Hematopoietic multipotent progenitor cell treated with erythropoietin and hydrocortisone succinate and interleukin-3 and kit ligand, for 4 days (in vitro differentiated cells): ENCODE results near the gene CACNA1G.

Experiments
- DNase-seq: peaks from one replicate; pipeline ENCODE4 v3.0.0-alpha.2; 2015

The CACNA1G gene

DNA sequence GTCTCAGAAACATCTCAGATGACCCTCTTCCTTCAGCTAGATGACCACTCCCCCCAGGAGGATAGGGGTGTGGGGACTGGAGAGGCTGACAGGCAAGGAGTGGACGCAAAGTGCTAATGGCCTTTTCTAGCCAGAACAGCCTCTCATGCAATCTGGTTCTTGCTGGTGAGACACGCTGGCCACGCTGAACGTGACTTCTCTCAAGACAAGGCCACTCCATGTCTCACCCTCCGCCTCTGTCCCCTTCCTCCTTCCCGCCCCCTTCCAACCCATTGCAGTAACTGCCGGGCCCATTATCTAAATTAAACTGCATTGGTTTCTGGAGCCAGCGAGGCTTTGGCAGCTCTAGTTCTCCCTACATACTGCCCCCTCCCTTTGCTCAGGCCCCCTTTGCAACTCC is 9.5 kb downstream of the CACNA1G start:
- no peak for DNase-seq

DNA sequence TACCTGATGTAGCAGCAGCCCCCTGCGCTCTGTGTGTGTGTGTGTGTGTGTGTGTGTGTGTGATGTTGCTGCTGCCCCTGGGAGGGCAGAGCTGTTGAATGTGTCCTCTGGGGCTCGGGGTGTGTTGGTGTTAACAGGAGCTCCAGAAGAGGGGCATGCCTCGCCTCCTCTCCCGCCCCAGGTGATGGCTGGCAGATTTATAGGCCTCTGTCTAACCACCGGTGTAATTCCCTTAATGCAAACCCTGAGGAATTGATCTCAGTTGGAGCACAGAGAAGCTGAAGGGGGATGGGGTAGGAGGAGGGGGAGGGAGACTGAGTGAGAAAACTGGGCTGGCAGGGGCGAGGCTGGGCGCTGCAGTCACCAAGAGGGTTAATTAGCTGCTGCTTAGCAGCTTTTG is 10.0 kb downstream of the CACNA1G start:
- no peak for DNase-seq

DNA sequence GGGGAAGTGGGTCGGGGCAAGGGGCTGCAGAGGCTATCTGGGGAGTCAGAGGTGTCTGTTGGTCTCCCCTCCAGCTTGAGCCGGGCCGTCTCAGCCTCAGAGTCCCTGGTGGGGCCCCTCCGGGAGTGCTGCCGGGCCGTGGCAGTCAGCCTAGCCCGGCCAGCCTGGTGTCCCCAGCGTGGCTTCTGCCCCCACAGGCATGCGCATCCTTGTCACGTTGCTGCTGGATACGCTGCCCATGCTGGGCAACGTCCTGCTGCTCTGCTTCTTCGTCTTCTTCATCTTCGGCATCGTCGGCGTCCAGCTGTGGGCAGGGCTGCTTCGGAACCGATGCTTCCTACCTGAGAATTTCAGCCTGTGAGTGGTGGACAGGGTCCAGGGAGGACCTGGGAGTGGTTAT is 11.2 kb downstream of the CACNA1G start:
- DNase-seq: no peak

DNA sequence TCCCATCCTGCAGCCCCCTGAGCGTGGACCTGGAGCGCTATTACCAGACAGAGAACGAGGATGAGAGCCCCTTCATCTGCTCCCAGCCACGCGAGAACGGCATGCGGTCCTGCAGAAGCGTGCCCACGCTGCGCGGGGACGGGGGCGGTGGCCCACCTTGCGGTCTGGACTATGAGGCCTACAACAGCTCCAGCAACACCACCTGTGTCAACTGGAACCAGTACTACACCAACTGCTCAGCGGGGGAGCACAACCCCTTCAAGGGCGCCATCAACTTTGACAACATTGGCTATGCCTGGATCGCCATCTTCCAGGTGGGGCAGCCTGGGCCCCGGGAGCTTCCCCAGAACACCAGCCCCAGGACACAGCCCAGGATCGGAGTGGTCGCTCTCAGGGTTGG is 12.0 kb downstream of the CACNA1G start:
- DNase-seq: no peak

DNA sequence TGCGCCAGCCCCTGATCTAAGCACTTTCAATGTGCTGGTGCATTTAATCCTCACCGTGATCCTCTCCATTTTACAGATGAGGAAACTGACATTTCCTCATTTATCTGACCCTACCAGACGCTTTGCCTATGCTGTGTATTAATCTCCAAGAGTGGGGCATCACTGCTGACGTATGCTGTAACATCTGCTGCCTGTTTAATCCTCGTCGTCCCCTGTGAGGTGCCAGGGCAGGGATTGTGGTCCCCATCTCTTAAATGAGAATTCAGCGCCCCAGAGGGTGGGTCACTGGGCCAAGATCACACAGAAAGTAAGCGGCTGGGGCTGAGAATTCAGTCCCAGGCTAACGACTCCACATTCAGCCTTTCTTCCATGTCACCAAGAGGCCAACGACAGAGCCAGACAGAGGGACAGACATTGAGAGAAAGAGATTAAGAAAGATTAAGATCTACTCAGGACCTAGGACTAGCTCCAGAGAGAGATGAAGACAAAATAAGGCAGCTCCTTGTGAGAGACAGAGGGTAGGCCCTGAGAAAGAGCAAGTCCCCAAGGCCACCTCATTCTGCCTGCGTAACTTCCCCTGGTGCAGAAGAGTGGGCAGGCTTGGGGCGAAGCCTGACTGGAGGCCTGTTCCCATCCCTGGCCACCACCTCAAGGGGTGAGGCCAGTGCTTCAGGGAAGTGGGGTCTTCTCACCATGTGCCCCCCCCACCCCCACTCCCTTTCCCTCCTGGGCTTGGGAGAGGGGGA is 13.5 kb downstream of the CACNA1G start:
- DNase-seq: no peak

DNA sequence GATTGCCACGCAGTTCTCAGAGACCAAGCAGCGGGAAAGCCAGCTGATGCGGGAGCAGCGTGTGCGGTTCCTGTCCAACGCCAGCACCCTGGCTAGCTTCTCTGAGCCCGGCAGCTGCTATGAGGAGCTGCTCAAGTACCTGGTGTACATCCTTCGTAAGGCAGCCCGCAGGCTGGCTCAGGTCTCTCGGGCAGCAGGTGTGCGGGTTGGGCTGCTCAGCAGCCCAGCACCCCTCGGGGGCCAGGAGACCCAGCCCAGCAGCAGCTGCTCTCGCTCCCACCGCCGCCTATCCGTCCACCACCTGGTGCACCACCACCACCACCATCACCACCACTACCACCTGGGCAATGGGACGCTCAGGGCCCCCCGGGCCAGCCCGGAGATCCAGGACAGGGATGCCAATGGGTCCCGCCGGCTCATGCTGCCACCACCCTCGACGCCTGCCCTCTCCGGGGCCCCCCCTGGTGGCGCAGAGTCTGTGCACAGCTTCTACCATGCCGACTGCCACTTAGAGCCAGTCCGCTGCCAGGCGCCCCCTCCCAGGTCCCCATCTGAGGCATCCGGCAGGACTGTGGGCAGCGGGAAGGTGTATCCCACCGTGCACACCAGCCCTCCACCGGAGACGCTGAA is 15.2 kb downstream of the CACNA1G start:
- peak; percentile 26 for DNase-seq

DNA sequence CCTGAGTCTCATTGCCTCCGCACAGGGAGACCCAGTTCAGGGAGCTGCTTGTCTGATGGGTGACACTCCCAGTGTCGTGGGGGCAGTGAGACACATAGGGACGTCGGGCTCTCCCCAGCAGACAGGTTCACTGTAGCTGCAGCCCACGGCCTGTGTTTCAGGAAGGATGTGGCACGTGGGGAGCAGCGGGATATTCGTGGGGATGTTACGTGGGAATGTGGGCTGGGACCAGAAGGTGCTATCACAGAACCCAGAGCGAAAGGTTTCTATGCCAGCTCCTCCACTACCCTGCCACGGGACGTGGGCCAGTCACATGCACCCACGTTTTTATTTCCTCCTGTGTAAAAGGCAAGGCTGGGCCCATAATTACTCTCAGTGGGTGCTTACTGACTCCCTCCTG is 16.3 kb downstream of the CACNA1G start:
- no peak for DNase-seq

DNA sequence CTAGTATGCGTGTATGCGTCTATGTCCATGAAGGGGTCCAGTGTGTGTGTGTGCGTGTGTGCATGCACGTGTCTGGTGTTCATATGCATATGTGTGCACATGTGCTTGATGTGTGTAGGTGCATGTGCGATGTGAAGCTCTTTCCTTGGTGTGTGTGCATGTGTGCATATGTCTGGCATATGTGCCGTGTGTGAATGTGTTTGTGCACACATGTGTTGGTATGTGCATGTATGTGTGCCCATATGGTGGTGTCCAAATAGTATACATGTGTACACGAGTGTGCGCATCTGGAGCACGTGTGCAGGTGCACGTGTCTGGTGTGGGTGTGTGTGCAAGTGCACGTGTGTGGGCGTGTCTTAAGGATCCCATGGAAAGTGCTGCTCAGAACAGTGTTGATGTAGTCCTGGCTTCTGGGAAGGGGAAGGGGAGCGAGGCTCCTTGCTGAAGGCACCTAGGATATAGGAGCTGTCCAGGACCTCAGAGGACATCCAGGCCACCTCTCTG is 17.0 kb downstream of the CACNA1G start:
- DNase-seq: no peak

DNA sequence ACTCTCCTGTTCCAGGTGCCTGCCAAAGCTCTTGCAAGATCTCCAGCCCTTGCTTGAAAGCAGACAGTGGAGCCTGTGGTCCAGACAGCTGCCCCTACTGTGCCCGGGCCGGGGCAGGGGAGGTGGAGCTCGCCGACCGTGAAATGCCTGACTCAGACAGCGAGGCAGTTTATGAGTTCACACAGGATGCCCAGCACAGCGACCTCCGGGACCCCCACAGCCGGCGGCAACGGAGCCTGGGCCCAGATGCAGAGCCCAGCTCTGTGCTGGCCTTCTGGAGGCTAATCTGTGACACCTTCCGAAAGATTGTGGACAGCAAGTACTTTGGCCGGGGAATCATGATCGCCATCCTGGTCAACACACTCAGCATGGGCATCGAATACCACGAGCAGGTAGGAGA is 17.7 kb downstream of the CACNA1G start:
- no peak for DNase-seq

DNA sequence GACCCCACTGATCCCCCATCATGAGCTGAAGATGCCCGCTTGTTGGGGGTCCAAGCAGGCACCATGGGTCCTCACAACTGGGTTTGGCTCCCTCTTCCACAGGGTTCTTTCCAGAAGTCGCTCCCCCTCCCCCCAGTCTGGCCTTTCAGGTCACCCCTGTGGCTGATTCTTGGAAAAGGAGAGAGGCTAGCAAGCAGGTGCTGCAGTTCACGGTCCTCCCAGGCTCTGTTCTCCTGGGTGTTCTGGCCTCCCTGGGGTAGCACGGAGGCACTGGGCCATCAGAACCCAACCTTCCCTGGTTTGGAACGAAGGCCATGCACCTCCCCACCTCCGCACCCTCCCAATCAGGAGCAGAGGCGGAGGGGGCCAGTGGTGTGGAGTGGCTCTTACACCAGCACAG is 18.9 kb downstream of the CACNA1G start:
- no peak for DNase-seq

DNA sequence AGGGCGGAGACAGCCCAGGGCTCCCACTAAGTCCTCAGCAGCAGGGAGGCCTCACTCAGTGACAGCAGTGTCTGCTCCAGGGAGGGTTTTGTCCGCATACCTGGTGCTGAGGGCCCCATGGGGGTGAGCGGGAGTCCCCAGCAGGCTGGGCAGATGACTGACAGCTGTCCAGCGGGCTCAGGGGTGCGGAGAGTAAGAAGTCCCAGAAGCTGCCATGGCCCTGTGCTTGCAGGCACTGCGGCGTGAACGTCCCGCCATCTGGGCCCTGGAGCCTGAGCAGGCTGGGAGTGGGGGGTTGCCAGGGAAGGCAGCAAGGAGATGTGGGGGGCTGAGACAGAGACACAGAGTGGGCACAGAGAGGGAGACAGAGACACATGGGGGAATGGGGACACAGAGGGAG is 20.1 kb downstream of the CACNA1G start:
- no peak for DNase-seq

DNA sequence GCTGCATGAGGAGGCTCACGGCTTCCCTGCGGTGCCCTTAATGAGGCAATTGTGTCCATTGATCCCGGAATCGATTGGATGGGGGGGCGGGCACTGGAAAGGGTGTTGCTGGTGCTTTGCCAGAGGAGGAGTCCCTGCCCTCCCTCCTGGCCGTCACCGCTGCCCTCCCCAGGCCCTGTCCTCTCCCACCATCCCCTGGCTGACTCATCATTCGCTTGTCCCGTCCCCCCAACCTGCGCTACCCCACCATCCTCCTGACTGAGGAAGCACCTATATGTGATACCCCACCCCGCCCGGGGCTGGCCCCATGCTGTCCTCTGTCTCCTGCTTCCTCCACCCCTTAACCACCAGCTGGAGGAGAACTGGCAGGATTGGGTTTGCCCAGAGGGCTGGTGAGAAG is 20.8 kb downstream of the CACNA1G start:
- no peak for DNase-seq

DNA sequence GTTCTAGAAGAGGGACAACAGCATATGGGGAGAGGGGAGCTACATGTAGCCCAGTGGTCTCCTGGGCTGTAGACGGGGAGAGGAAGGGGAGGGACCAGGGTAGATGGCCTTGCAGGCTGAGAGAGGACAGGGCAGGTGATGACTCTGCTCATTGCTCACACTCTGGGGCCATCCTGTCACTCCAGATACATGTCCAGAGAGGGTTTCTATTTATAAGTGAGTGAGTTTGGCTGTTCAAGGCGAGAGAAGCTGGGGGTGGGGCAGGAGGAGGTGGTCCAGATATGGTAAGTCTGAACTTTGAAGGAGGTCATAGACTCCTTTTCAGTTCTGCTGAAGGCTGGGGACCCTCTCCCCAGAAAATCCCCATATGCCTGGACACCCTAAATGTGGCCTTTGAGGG is 22.2 kb downstream of the CACNA1G start:
- no peak for DNase-seq

DNA sequence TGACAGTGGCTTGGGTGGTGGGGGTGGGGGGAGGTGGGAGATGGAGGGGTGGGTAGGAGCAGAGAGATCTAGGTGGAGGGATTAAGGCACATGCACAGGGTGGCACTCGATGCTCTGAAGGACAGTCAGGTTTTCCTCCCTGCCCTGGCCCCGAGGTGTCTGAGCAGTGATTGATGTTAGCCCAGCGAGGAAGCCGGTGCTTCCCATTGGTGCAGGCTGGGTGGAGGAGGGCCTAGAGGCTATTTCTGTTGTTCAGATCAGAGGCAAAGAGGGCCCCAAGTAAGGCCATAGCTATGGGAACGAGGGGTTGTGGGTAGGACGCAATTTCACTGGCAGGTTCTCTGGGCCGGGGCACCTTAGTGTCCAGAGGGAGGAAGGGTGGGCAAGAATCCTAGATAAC is 23.1 kb downstream of the CACNA1G start:
- no peak for DNase-seq

DNA sequence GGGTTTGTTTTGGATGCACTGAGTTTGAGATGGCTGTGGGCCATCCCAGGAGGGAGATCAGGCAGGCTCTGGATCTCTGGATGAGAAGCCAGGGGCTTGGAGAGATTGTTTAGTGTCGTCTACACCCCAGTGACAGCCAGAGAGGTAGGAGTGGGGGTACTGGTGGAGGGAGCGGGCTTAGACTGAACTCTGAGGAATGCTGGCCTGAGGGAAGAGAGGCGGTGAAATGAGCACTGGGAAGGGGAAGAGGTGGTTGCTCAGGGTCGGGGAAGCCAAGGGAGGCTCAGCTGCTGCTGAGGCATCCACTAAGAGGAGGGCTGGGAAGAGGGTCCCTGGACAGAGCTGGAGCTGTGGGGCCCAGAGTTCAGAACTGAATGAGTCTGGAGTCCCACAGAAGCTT is 23.6 kb downstream of the CACNA1G start:
- DNase-seq: no peak

DNA sequence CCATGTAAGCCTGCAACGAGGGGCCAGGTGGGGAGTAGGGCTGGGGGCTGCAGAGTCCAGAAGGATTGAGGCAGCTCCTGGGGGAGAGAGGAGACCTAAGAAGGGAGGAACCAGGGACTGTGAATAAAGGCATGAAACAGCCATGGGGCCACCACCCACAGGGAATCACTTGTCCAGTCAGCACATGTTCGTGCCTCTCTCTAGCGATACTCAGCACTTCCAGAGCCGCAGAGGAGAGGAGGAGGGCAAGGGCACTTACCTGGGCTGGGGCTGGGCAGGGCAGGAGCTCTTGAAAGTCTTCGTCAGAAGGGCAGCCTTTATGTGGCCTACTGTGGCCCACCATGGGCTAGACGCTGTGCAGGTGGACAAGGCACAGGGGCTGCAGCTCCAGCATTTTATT is 24.2 kb downstream of the CACNA1G start:
- DNase-seq: no peak

DNA sequence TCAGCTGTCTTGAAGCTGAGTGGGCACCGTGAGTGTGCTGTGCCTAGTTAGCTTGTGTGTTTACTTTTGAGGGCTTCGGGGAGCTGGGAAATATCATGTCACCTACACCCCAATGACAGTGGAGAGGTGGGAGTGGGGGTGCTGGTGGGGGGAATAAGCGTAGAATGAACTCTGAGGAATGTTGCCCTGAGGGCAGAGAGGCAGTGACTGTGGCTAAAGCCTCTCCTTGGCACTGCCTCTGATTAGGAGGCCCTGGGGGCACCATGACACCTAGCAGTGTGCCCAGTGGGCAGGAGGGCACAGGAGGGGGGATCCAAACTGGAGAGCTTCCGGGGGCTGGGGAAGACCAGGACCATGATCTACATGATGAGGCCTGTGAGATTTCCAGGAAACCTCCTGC is 24.8 kb downstream of the CACNA1G start:
- no peak for DNase-seq

DNA sequence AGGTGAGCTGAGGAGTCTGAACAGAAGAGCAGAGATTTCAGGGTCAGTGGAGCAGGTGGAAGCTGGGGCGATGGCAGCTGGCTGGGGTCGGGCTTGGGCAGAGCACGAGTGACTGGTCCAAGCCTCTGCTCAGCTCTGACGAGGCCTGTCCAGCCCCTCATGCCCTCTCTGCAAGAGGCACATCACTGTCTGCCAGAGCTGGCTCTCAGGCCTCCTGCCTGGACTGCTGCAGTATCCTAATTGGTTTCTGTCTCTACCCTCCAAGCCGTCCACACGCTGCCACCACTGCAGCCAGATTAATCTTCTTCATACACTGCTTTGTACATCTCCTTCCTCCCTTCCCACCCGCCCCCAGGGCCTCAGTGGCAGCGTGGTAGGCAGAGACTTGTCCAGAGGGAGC is 25.4 kb downstream of the CACNA1G start:
- no peak for DNase-seq

DNA sequence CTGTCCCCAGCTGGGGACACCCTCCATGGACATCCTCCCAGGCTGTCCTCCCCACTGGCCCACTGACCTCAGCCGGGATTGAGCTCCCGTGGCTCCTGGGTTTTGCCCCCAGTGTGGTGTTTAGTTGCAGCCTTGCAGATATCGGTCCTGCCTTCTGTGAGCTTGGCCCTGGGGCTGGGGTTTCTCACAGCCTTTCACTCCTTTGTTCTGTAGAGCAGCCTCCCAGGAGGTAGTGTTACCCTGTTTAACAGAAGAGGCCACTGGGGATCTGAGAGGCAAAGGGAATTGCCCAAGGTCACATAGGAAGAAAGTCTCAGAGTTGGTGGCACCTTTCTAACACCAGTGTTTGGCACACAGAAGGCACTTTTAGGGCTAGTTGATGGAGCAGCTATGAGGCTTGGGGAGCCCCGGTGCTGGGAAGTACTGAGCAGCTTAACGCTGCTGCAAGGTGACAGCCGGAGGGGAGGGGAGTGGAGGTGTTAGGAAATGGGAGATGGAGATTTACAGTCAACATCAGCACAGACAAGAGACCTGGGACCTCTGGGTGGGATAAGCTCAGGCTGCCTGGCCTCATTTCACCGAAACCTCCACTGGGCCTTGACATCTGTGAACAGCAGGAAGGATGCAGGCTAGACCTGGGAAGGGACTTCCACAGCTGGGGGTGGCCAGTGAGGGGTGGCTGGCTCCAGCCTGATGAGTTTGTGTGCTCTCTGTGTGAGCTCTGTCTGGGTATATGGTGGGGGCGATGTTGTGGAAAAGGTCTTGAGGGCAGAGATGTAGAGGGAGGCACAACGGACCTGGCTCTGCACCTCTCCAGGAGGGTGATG is 26.1 kb downstream of the CACNA1G start:
- DNase-seq: no peak

DNA sequence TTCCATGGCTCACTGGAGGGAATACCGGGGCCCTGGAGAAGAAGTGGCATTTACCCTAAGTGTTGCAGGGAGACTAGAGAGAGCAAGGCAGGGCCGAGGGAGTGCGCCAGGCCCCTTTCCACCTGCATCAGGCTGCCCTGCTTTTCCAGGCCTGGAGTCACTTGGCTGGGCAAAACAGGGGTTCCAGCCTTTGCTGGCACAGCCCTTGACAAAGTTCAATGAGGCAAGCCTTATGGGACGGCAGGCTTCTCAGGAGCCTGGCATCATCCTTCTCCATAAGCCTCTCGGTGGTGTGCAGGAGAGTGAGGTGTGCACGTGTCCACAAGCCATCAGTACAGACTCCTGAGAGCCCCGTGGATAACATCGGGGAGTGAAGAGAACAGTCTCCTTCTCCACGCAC is 27.1 kb downstream of the CACNA1G start:
- no peak for DNase-seq

DNA sequence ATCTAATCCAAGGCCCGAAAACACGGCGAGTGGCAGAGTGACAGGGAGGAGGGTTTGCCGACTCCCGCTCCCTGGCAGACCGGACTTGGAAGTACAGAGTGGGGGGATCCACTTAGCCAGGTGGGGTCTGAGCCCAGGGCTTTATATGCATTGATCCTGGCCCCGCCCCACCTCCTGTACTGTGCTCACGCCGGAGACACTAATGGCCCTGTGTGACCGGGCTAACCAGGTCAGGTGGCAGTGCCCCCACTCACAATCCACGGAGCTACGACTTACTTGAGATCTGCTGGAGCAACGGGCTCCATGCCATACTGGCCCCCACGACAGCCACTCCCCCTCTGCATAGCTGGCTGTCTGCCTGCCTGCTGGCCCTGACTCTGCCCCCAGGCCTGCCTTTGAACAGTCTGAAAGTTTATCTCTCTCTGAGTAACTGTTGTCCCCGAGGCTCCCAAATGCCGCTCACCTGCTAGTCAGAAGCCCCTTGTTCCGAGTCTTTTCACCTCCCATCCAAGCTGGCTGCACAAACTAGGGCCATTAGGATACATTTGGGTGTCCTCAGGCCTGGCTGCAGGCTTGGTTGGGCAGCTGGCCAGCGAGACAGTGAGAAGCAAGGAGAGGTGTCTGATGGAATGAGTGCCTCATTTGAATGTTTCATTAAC is 28.0 kb downstream of the CACNA1G start:
- DNase-seq: no peak

DNA sequence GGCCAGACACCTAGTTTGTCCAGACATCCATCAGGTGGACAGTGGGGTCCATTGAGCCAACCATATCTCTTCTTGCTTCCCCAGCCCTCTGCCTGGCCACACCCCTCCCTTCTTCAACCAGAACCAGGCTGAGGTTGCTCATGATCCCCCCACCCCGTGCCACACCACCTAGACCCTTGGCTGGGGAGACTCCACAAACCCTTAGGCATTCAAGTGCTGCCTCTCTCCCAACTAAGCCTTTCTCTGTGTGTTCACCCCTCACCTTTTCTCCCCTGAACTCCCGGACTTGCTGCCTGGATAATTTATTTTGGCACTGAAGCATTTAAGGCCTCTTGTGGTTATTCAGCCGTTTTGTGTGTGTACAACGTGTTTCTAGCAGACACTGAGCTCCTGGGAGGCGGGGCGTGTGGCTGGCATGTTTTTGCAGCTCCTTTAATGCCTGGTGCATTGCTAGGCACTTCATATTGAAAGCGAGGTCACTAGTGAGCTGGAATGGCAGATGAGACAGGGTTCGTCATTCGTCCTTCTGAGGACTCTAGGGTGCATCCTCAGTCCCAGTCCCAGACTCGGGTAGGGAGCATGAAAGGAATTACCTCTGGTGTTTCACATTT is 28.7 kb downstream of the CACNA1G start:
- DNase-seq: no peak
